ENCODE data around the gene BMI1. TPM values are rescaled to one million over a fixed set of nuclear protein-coding genes. Genes with fewer than 3 reads are reported as not detected.

BMI1 gene
- total and polyA plus RNA-seq, 2 donors (not counting 3 experiments of a cell fraction or from before 2014, with no cell fraction given): 12.0 to 25.1 TPM

DNA sequence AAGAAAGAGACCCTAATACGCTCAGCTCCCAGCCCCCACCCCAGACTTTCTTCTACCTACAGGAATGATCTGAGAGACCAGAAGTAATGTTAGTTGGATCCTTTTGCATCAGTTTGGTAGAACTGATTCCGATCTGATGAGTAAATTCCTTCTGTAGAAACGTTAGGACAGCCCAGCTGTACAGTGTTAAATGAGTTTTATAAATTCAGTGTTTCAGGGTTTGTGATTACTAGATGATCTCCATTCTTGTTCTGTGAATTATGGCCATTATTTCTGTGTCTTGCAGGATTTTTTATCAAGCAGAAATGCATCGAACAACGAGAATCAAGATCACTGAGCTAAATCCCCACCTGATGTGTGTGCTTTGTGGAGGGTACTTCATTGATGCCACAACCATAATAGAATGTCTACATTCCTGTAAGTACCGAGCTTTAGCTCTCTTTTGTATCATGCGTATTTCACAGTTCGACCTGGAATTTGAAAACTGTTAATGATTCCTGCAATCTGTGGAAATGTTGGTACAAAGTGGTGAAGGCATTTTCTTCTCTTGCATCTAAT, 5.3 kb downstream of the BMI1 start:
- TF ChIP-seq MYC (IDR thresholded peaks at IDR 0.05; ENCODE audit: low read depth, low read length) (no peak), GATA2 (IDR thresholded peaks at IDR 0.05; ENCODE audit: insufficient read depth, insufficient read length, low read depth, low read length) (no peak), FOS (IDR thresholded peaks at IDR 0.05; ENCODE audit: borderline replicate concordance, insufficient read depth, low read length) (no peak), POLR2AphosphoS5 (IDR thresholded peaks at IDR 0.05; ENCODE audit: insufficient read depth, low read depth, low read length) (no peak), EZH2 (IDR thresholded peaks at IDR 0.05; ENCODE audit: borderline replicate concordance, low read depth, low read length, severe bottlenecking) (no peak), JUN (IDR thresholded peaks at IDR 0.05; ENCODE audit: borderline replicate concordance, insufficient read depth, insufficient read length, low read depth) (no peak), POLR2A (IDR thresholded peaks at IDR 0.05; ENCODE audit: low read depth, low read length) (no peak)
- TF ChIP-seq, protein P1, sequence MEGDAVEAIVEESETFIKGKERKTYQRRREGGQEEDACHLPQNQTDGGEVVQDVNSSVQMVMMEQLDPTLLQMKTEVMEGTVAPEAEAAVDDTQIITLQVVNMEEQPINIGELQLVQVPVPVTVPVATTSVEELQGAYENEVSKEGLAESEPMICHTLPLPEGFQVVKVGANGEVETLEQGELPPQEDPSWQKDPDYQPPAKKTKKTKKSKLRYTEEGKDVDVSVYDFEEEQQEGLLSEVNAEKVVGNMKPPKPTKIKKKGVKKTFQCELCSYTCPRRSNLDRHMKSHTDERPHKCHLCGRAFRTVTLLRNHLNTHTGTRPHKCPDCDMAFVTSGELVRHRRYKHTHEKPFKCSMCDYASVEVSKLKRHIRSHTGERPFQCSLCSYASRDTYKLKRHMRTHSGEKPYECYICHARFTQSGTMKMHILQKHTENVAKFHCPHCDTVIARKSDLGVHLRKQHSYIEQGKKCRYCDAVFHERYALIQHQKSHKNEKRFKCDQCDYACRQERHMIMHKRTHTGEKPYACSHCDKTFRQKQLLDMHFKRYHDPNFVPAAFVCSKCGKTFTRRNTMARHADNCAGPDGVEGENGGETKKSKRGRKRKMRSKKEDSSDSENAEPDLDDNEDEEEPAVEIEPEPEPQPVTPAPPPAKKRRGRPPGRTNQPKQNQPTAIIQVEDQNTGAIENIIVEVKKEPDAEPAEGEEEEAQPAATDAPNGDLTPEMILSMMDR (IDR thresholded peaks at IDR 0.05; ENCODE audit: extremely low read depth in 1 of 2, insufficient read depth in 1 of 2, low read depth in 1 of 2, low read length in 2 of 2): no peak
- TF ChIP-seq, protein P2, sequence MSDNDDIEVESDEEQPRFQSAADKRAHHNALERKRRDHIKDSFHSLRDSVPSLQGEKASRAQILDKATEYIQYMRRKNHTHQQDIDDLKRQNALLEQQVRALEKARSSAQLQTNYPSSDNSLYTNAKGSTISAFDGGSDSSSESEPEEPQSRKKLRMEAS (IDR thresholded peaks at IDR 0.05; ENCODE audit: insufficient read depth, insufficient read length): no peak
- DNase-seq (ENCODE audit: low read depth, low spot score) (no peak), FAIRE-seq (peak; percentile 26)
- intact Hi-C loops (cut with micrococcal nuclease) (loop anchor here (1.0 to 10.0 kb wide), 2 partner anchors 9 to 801 kb away; partner anchors contain the start of gene SKIDA1), dilution Hi-C loops (cut with MboI; ENCODE audit: extremely low pct_ligation_motif_present, low sequenced_read_pairs) (no loop called here)
- Histone ChIP-seq H3K9ac (replicated peaks; ENCODE audit: extremely low read depth, insufficient read depth, low read length) (peak overlapping the region; percentile 20), H2AFZ (ENCODE audit: low read depth, low read length) (peak overlapping the region; percentile 12), H3K4me1 (ENCODE audit: control insufficient read depth, extremely low read depth, insufficient read depth, low read length) (peaks cover 18% of the 10 kb centered on the region), H4K20me1 (replicated peaks; ENCODE audit: control insufficient read depth, extremely low read depth, insufficient read depth, low read length) (peaks cover 10% of the 10 kb centered on the region), H3K4me3 (replicated peaks in 1 of 3; ENCODE audit: insufficient read depth in 1 of 3, low read depth in 1 of 3, low read length in 3 of 3) (peak overlapping the region in 2 of 3 experiments; percentile 39 to 64), H3K27me3 (ENCODE audit: control insufficient read depth in 2 of 2, insufficient read depth in 2 of 2, low read length in 2 of 2) (peaks cover 23 to 32% of the 10 kb centered on the region in 2 experiments), H3K9me1 (replicated peaks; ENCODE audit: control insufficient read depth, extremely low read depth, insufficient read depth, low read length) (no peaks in the 10 kb centered on the region), H3K36me3 (ENCODE audit: control insufficient read depth in 2 of 2, extremely low read depth in 1 of 2, insufficient read depth in 2 of 2, low read length in 2 of 2) (peaks cover 3 to 6% of the 10 kb centered on the region in 2 experiments), H3K79me2 (ENCODE audit: control insufficient read depth, insufficient read depth, low read length) (no peaks in the 10 kb centered on the region), H3K4me2 (ENCODE audit: insufficient read depth, low read length) (peak overlapping the region; percentile 79), H3K27ac (ENCODE audit: insufficient read depth, low read depth, low read length) (no peak overlapping the region), H3K9me3 (replicated peaks; ENCODE audit: control insufficient read depth, insufficient read depth, low read length) (no peaks in the 10 kb centered on the region)
- no TSS peak for BruUV-seq (replicated peaks)
- ChIA-PET CTCF (interaction anchor here (1.0 kb wide), 1 partner anchor 14 kb away, joined by 4 read pairs; no protein-coding TSS in a partner anchor), POLR2A (no interaction called here)

Measured in endothelial cell of umbilical vein (primary cell).